Measurements from ENCODE around the gene PPP6R2.
"Not testable (repeated sequence)": the region's sequence is repeated elsewhere in the genome, so short reads cannot be mapped to it uniquely, and the experiment has no call there.

Gene PPP6R2

GRCh38 chr22:50406416-50407170, 63.5 kb downstream of the PPP6R2 start:
- DNase-seq = no peak

GRCh38 chr22:50408311-50408710, 65.2 kb downstream of the PPP6R2 start:
- DNase-seq = no peak

DNA sequence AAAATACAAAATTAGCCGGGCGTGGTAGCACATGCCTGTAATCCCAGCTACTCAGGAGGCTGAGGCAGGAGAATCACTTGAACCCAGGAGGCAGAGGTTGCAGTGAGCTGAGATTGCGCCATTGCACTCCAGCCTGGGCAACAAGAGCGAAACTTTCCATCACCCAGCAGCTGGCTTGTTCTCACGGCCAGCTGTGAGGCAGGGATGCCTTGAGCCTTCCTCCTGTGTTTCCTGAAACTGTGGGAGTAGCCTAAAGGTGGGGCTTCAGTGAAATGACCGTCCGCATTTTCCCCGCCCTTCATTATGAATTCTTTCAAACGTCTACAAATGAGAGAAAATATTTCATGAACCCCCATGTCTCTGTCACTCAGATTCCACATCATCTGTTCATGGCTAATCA, 65.8 kb downstream of the PPP6R2 start:
- not testable (repeated sequence) for DNase-seq

DNA sequence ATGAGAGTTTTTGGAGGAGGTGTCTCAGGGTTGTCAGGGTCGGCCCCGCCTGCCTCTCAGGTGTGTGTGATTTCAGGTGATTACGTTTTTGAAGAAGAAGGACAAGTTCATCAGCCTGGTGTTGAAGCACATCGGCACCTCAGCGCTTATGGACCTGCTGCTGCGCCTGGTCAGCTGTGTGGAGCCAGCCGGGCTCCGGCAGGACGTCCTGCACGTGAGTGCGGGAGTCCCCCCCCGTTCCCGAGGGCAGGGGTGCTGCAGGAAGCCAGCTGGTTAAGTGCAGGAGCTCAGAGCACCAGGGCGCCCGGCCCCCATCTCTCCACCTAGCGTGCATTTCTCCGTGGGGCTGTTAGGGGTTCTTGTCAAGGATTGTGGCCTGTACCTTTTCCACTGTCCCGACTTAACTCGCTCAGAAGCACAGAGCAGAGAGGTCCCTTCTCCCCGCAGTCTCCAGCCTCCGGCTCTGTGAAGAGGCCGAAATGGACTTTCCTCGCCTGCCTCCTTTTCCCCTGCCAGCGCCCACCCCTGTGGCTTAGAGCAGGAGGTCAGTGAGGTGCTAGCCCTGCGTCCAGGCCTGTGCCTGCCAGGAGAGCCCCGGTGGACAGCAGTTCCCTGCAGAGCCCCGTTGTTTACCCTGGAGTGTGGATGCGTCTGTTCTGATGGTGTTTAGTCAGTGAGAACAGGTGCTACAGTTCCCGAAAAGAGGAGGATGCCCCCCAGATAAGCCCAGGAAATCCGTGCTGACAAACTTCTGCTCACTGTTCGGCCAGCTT, 71.5 kb downstream of the PPP6R2 start:
- DNase-seq = no peak

- DNase-seq = no peak
Observed at GRCh38 chr22:50415426-50415825, 72.3 kb downstream of the PPP6R2 start.

DNA sequence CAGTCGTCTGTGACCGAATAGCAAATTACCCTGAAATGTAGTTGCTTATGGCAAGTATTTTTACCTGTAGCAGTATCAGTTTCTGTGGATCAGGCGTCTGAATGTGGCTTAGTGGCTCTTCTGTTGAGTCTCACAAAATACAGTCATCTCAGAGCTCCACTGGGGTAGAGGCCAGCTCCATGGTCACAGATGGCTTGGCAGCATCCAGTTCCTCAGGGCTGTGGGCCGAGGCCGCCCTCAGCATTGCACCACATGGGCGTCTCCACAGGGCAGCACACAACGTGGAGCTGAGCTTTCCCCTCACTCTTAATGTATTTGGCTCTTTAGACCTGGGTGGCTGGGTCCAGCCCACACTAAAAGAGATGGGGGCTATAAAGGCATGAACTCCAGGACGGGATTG, 73.9 kb downstream of the PPP6R2 start:
- DNase-seq = no peak

DNA sequence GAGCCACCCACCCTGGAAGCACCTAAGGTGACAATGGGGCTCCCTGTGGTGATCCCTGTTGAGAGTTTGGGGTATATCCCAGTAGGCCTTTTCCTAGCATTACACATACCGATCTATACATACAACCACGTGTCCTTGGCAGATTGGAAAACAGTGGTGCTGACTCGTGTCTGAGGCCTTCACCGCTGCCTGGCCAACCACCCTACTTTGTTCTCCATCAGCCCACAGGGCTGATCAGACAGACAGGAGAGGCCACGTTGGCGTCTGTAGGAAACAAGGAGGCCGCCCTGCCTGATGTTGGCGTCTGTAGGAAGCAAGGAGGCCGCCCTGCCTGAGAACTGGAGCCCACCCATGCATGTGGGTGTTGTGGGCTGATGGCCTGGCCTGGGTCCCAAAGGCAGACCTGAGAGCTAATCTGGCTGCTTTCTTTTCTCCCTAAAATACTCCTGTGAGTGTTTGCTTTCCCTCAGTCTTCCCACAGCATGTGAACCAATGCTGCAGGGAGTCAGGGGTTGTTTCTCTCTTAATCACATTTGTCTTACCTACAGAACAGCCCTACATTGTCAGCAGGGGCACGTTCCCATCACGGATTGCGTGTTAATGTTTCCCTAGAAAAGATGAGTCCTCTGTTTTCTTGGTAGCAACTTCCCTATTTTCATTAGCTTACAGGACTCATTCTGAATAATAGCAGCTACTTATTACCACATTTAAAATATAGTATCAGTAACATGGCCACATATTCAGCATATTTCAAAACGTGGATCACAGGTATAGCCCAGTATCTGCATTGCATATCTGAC, 74.5 kb downstream of the PPP6R2 start:
- DNase-seq = no peak

- DNase-seq = no peak
Observed at GRCh38 chr22:50418624-50419023, 75.5 kb downstream of the PPP6R2 start.

- DNase-seq = no peak
Observed at GRCh38 chr22:50419116-50419515, 76.0 kb downstream of the PPP6R2 start.

DNA sequence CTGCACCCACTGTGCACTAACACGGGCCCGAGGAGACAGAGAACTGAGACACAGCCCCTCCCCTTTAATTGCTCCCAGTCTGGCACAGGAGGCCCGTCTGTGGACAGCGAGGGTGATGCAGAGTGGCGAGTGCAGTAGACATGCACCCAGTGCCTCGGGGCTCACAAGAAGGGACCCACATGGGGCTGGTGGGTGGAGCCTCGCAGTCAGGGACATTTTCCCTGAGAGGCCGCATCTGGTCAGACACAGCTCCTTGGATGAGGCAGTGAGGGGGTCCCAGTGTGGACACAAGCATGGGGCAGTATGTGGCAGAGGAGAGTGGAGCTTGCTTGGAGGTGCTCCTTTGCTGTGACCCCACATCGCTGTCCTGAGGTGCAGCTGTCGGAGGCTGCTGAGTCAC, 76.9 kb downstream of the PPP6R2 start:
- DNase-seq = no peak

DNA sequence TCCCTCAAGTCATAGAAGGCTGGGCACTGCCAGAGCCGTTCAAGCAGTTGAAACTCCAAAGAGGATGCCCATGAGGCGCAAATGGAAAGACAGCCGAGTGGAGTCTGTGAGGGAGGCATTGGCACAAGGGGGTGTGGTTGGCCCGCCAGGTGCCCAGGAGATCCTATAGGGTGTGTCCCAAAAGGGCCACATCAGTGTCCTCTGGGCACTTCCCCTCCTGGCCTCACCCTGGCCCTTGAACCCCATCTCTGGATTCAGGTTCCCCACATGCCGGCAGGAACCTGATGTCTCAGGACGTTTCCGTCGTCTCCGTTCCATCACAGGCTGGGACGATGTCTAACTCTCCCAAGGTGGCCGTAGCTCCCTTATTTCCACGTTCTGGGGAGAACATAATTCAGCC, 77.5 kb downstream of the PPP6R2 start:
- DNase-seq = no peak

DNA sequence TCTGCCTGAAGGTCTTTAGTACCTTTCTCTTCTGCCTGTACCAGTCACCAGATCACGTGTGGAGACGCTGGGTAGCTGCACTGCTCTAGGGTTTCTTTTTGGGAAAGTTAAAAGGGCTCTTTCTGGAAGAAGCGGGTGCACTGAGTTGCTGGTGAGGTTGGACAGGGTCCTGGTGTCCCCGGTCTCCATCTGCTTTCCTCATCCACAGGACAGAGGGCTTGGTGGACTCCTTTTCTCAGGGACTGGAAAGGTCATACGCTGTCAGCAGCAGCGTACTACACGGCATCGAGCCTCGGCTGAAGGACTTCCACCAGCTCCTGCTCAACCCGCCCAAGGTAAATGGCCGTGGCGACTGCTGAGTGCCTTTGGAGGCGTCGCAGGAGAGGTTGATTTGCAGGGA, 78.9 kb downstream of the PPP6R2 start:
- no peak for DNase-seq

DNA sequence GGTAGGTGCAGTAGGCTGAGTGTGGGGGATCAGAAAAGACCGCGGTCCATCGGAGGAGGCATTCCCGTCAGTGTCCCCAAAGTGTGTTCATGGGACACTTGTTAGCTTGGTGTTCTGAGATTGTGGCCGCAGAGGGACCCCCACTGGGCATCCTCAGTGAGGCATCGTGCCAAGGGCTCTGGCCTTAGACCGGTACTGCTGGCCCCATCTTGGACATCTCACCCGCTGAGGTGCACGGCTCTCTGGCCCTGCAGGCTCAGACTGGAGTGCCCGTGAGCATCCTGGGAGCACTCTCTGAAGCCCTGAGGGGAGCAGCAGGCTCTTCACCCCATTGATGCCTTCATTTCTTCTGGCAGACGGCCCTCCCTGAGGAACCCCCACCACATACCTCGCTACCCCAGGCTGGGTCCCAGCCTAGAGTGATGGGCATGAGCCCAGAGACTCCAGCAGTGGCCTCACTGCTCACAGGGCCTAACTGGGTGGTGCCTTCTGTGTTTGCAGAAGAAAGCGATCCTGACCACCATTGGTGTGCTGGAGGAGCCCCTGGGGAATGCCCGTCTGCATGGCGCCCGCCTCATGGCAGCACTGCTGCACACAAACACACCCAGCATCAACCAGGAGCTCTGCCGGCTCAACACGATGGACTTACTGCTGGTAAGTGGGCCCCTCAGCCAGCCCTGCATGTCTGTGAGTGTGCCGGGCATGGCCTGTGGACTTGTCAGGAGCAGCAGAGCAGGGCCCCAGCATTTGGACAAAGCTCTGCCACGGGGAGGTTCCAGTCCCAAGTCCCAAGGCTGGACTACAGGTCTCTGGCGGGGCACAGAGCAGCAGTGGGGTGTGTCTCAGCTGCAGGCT, 80.1 kb downstream of the PPP6R2 start:
- DNase-seq = no peak

GRCh38 chr22:50423956-50424355, 80.8 kb downstream of the PPP6R2 start:
- no peak for DNase-seq

DNA sequence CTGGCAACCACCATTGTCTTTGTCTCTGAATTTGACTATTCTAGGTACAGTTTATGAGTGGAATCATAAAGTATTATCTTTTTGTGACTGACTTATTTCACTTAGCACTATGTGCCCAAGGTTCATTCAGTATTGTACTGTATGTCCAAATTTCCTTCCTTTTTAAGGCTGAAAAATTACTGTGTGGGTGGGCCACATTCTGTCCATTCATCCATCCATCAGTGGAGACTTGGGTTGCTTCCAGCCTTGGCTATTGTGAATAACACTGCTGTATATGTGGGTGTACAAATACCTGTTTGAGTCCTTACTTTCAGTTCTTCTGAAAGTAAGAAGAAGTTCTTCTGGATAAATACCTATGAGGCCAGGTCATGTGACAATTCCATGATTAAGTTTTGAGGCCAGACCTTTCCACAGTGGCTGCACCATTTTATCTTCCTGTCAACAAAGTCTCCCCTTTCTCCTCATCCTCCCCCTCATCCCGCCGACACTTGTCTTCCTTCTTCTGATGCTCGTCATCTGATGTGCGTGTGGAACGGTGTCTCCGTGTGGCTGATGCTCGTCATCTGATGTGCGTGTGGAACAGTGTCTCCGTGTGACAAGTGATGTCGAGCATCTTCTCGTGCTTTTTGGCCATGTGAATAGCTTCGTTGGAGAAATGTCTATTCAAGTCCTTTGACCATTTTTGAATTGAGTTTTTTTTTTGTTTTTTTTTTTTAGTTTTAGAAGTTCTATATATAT, 82.2 kb downstream of the PPP6R2 start:
- DNase-seq = no peak

- DNase-seq = no peak
Observed at GRCh38 chr22:50432131-50432876, 89.2 kb downstream of the PPP6R2 start.

GRCh38 chr22:50432877-50433510, 89.9 kb downstream of the PPP6R2 start:
- not testable (repeated sequence) for DNase-seq

DNA sequence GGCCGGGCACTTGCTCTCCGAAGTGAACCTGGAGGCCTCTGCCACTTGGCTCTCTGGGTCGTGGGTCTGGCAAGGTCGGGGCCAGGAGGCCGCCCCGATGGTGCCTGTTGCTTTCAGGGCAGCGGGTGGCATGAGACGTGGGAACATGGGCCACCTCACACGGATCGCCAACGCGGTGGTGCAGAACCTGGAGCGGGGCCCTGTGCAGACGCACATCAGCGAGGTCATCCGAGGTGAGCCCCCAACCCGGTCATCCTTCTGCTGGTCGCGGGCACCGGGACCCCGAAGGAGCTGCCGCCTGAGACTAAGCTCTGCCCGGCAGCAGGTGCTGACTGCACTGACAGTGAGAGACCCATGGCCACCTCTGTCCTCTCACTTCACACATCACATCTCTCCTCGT, 91.7 kb downstream of the PPP6R2 start:
- no peak for DNase-seq

GRCh38 chr22:50435291-50436014, 92.3 kb downstream of the PPP6R2 start:
- DNase-seq = no peak
